NCI-H1417 (cell line): ENCODE measurements around the gene RPAP2.

Experiments
- DNase-seq, 3 experiments: peaks; one replicate each; lab custom pipeline; 2025; lab: John Stamatoyannopoulos, UW

The RPAP2 gene

DNA sequence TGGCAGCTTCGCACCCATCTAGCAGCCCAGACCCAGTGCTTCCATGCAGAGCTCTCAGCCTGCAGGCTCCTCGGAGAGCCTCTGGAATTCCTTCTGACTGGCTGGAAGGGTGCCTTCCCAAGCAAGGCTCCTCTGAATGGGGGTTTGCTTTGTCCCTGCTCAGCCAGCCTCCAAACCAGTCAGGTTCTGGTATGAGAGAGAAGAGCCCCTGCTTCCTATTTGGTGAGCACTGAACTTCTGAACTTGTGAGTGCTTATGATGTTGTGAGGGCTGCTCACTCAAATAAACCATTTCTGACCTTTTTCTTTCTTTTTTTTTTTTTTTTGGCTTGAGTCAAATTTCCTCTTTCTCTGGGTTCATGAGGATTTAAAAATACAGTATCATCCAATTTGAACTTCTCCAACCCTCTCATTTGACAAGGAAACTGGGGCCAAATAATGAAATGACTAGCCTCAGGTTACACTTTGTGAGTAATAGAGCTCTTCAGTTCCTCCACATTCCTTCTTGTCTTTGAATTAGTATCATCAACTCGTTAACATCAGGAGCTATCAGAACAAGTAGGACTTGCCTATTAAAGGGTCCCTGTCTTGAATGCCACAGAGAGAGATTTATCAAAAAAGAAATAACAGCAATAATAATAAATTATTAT is 148.3 kb downstream of the RPAP2 start:
- no peak for DNase-seq

DNA sequence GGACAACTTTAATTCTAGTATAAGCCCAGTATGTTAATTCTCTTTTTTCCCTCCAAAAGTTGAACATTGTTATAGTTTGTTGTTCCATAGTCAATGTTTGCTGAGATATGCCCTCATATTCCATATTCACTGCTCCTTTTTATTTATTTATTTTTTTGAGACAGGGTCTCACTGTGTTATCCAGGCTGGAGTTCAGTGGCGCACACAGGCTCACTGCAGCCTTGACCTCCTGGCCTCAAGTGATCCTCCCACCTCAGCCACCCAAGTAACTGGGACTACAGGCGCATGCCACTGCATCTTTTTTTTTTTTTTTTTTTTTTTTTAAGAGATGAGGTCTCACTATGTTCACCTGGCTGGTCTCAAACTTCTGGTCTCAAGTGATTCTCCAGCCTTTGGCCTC is 149.1 kb downstream of the RPAP2 start:
- no peak for DNase-seq
